ENCODE data around the gene NPRL2.

Gene NPRL2

GRCh38 chr3:50352781-50353180 lies 2.2 kb upstream of the NPRL2 start:
- peak; percentile 35; the same call in 1 of the 2 replicates for TF ChIP-seq CTCF (IDR thresholded peaks at IDR 0.05)

DNA sequence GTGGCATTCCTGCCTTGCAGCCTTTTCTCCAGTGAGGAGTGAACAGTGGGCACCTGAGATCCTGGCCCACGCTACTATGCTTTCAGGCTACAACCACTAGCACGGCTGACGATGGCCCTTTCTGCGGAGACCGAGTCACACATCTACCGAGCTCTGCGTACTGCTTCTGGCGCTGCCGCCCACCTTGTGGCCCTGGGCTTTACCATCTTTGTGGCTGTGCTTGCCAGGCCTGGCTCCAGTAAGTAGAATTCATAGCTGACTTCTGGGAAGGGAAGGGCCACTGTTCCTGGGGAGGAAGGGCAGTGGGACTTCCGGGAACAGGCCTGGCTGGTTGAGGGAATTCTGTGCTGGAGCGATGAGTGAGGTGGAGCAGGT lies 735 bp upstream of the NPRL2 start:
- TF ChIP-seq CTCF (IDR thresholded peaks at IDR 0.05): no peak

DNA sequence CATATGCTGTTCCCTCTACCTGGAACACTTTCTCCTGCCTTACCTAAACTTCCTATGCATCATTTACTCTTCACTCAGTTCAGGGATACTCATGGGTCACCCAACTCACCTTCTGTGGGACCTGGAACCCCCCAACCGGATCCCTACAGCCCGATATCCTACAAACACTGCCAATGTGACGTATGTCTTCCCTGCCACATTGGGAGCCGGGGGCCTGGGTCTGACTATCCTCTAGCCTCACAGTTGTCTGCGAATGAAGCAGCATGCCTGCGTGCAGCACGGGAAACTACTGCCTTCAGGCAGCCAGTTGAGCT lies 405 bp downstream of the NPRL2 start:
- TF ChIP-seq CTCF (IDR thresholded peaks at IDR 0.05): no peak

DNA sequence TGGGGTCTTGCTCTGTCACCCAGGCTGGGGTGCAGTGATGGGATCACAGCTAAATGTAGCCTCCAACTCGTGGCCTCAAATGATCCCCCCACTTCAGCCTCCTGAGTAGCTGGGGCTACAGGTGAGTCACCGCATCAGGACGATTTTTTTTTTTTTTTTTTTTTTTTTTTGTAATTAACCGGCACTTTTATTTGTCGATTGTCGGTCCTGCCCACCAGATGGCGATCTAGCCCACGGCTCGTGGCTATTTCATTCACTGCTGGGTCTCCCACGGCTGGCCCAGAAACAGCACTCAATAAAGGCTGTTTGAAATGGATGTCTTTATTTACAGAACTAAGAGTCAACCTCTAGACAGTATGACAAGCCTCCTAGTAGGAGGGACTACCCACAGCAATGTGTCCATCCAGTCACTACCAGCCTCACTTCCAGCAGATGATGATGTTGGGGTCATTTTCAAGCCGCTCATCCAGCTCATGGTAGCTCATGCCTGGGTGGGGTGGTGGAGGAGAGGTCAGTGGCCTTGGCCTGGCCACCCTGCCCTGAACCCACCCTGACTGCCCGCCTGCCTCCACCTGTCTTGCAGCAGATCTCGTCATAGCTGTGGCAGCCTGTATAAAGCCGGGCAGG lies 3.3 kb downstream of the NPRL2 start:
- TF ChIP-seq CTCF (IDR thresholded peaks at IDR 0.05): peak; percentile 62

DNA sequence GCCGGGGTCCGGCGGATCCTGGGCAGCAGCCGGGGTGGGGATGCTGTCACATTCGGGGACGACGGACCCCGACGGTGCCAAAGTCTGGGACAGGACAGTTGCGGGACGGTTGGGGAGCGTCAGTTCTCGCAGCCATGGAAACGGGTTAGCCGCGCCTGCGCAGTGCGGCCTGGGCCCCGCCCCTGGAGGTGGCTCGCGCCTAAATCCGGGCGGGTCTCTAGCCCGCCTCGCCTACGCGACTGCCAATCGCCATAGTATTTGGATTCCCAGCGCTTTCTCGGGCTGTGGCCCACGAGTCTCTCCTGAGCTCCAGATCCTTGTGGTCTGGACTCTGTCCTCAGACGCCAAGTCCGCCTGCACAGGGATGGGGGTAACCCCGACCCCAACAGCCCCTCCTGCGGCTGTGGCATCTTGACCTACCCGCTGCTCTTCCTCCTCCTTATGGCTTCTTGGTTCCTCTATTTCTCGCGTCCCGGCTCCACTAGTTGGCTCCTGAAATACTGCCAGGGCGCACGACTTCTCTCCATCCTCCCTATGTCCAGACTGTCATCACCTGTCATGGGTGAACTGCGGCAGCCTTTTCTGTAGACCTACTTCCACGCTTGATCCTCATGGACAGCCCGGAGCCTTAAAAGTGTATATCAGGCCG lies 4.9 kb downstream of the NPRL2 start, which contains the start of gene ZMYND10:
ZMYND10 (minus strand) TSS at position 147 of the 649 bp plus-strand sequence. CDS start 153 bp downstream, outside the sequence.
- no peak for TF ChIP-seq CTCF (IDR thresholded peaks at IDR 0.05)

DNA sequence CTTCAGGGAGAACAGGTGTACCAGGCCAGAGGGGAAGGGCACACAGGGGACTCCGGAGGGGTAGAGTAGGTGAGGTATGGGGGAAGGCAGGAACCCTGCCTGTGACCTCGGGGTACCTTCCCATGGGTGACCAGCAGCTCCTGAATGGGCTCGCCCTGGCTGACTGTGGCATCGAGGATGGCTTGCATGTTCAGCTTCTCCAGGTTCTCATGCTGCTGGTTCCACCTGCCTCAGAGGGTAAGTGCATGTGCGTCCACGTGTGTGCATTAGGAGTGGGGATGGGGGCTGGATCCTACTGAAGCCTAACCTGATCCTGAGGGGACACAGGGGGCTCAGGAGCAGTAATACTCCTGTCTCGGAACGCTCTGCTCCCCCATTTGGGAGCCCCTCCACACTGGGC lies 5.6 kb downstream of the NPRL2 start:
- no peak for TF ChIP-seq CTCF (IDR thresholded peaks at IDR 0.05)

DNA sequence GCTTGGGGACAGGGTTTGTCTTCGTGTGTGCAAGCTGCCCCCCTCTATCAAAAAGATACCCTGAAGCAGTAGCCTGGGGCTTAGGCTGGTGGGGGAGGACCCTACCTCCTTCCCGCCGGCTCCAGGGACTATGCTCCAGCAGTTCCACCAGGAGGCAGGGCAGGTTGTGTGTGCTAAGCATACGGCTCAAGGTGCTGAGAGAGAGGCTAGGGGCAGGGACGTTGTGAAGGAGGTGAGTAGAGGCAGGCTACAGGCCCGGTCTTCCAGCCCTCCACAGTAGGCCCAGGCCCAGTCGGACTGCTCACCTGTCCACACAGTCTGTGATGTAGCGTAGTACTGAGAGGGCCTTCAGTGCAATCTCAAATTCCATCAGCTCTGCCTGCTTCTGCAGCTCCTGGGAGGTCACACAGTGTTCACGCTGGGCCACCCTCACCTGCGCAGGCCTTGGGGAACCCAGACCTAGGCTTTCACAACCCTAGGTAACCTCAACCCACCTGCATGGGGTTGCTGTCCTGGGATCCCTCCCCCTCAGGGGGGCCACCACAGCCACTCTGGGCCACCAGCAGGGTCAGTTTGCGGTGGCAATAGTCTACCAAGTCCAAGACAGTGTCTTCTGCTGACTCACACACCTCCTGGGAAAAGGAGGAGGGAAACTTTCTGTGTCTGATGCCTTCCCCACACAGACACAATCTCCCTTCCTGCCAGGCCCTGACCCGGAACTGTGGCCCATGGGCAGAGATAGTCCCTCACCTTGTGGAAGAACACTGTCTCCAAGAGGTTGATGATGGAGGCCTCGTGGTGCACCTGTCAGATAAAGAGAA lies 7.6 kb downstream of the NPRL2 start:
- TF ChIP-seq CTCF (IDR thresholded peaks at IDR 0.05): no peak

All from LNCAP (cell line).